ENCODE results near the gene ABT1.
A peak's percentile ranks its signal among the peaks of the same experiment; 100 is the strongest.

Gene ABT1

GRCh38 chr6:26575494-26575939 is 21.2 kb upstream of the ABT1 start:
- no peak for DNase-seq (ENCODE audit: low spot score)

GRCh38 chr6:26576407-26576843 is 20.3 kb upstream of the ABT1 start:
- DNase-seq (ENCODE audit: low spot score), result no peak

GRCh38 chr6:26576929-26577719 is 19.6 kb upstream of the ABT1 start:
- no peak for DNase-seq (ENCODE audit: low spot score)

GRCh38 chr6:26577720-26578072 is 19.1 kb upstream of the ABT1 start:
- no peak for DNase-seq (ENCODE audit: low spot score)

GRCh38 chr6:26578279-26578678 is 18.5 kb upstream of the ABT1 start:
- DNase-seq (ENCODE audit: low spot score), result no peak

- DNase-seq (ENCODE audit: low spot score), result no peak
Observed at GRCh38 chr6:26578741-26579140, 18.0 kb upstream of the ABT1 start.

GRCh38 chr6:26581164-26581915 is 15.4 kb upstream of the ABT1 start:
- no peak for DNase-seq (ENCODE audit: low spot score)

- no peak for DNase-seq (ENCODE audit: low spot score)
Observed at GRCh38 chr6:26588965-26589364, 7.8 kb upstream of the ABT1 start.

- DNase-seq (ENCODE audit: low spot score), result no peak
Observed at GRCh38 chr6:26592649-26593048, 4.1 kb upstream of the ABT1 start.

- no peak for DNase-seq (ENCODE audit: low spot score)
Observed at GRCh38 chr6:26593278-26594130, 3.2 kb upstream of the ABT1 start.

GRCh38 chr6:26594131-26594498 is 2.6 kb upstream of the ABT1 start:
- no peak for DNase-seq (ENCODE audit: low spot score)

GRCh38 chr6:26594730-26595632 is 1.8 kb upstream of the ABT1 start:
- DNase-seq (ENCODE audit: low spot score), result no peak

- peak; percentile 80 for DNase-seq (ENCODE audit: low spot score)
Observed at GRCh38 chr6:26595669-26596269, 984 bp upstream of the ABT1 start.

- DNase-seq (ENCODE audit: low spot score), result no peak
Observed at GRCh38 chr6:26597389-26597766, 625 bp downstream of the ABT1 start.

- no peak for DNase-seq (ENCODE audit: low spot score)
Observed at GRCh38 chr6:26597821-26598220, 1.1 kb downstream of the ABT1 start.

- DNase-seq (ENCODE audit: low spot score), result no peak
Observed at GRCh38 chr6:26598267-26598666, 1.5 kb downstream of the ABT1 start.

GRCh38 chr6:26599134-26599533 is 2.4 kb downstream of the ABT1 start:
- DNase-seq (ENCODE audit: low spot score), result no peak

GRCh38 chr6:26599591-26599990 is 2.8 kb downstream of the ABT1 start:
- DNase-seq (ENCODE audit: low spot score), result no peak

- no peak for DNase-seq (ENCODE audit: low spot score)
Observed at GRCh38 chr6:26600759-26601158, 4.0 kb downstream of the ABT1 start.

- no peak for DNase-seq (ENCODE audit: low spot score)
Observed at GRCh38 chr6:26602262-26602661, 5.5 kb downstream of the ABT1 start.

GRCh38 chr6:26604026-26604425 is 7.3 kb downstream of the ABT1 start:
- no peak for DNase-seq (ENCODE audit: low spot score)
